HepG2 (cell line): ENCODE data around the gene IMPG2. TPM values are rescaled to one million over a fixed set of nuclear protein-coding genes. Genes with fewer than 3 reads are reported as not detected.

Experiments used
- ATAC-seq: fragments of 200-7000 bp; cut with Tn5 transposase; 3 replicates; pipeline ENCODE4 v1.9.1; 2020; ENCODE audit warnings: mild to moderate bottlenecking, moderate library complexity
- BruUV-seq: library from RNA; stranded (reverse); fragments of 400-500 nt; replicated peaks from 2 replicates; lab custom pipeline; 2021; lab: Mats Ljungman, UMichigan
- CTCF ChIA-PET: fragments of 300-600 bp; formaldehyde crosslinking; extraction: SDS; loops from one replicate; lab custom pipeline; 2021; ENCODE audit warnings: low total read pairs, inconsistent platforms, low intra/inter-chr PET ratio; lab: Yijun Ruan, JAX
- POLR2A ChIA-PET: fragments of 350-600 bp; sonication (Branson Sonifier 250); formaldehyde crosslinking; loops from one replicate; lab custom pipeline; 2020; ENCODE audit warnings: antibody characterized with exemption, inconsistent platforms; lab: Yijun Ruan, JAX
- DNase-seq: peaks from one replicate; pipeline ENCODE4 v3.0.0-alpha.2; 2015; ENCODE audit warnings: low spot score
- FAIRE-seq: peaks from 3 replicates; lab custom pipeline; 2011; peaks lifted over from hg19 to GRCh38; lab: Jason Lieb, UNC
- H2AFZ ChIP-seq: one replicate; pipeline ENCODE4 v1.6.1; 2011; ENCODE audit warnings: low read length, inconsistent platforms
- H3K27ac ChIP-seq: fragments of 300-600 bp; 3 replicates; pipeline ENCODE4 v1.8.0; 2011; ENCODE audit warnings: mixed run types, mild to moderate bottlenecking, mixed read lengths, low read length, inconsistent platforms; ENCODE audit not compliant: insufficient read depth; ENCODE audit errors: extremely low read length
- H3K27me3 ChIP-seq, 2 experiments: fragments of 200-600 bp in 1 of 2; 2 replicates in 1 of 2; 3 replicates in 1 of 2; pipeline versions ENCODE4 v1.6.0 to v1.8.0; 2011; ENCODE audit warnings: low read length in 2 of 2, mild to moderate bottlenecking in 2 of 2, moderate library complexity in 2 of 2, inconsistent platforms in 1 of 2; ENCODE audit not compliant: insufficient read depth in 2 of 2, control insufficient read depth in 1 of 2
- H3K36me3 ChIP-seq, 2 experiments: fragments of 200-600 bp in 1 of 2; replicated peaks in 1 of 2; 2 replicates in 1 of 2; 3 replicates in 1 of 2; pipeline versions ENCODE4 v1.5.1 to v1.8.0; 2011; ENCODE audit warnings: low read length in 2 of 2, inconsistent platforms in 1 of 2; ENCODE audit not compliant: insufficient read depth in 2 of 2, control insufficient read depth in 1 of 2
- H3K4me1 ChIP-seq: 2 replicates; pipeline ENCODE4 v1.5.1; 2012; ENCODE audit warnings: low read length, inconsistent platforms; ENCODE audit not compliant: insufficient read depth
- H3K4me2 ChIP-seq: 2 replicates; pipeline ENCODE4 v1.6.0; 2011; ENCODE audit warnings: low read depth, low read length, inconsistent platforms
- H3K4me3 ChIP-seq, 3 experiments: fragments of 200-600 bp in 1 of 3; sonication (generic), shearing (Covaris generic) in 1 of 3; replicated peaks in 1 of 3; 2 replicates each; pipeline ENCODE4 v1.5.1; 2011 to 2016; ENCODE audit warnings: low read length in 3 of 3, inconsistent platforms in 2 of 3, low read depth in 2 of 3, mild to moderate bottlenecking in 2 of 3, control low read depth in 1 of 3, mixed read lengths in 1 of 3; ENCODE audit not compliant: insufficient read depth in 1 of 3
- H3K79me2 ChIP-seq: one replicate; pipeline ENCODE4 v1.6.1; 2011; ENCODE audit warnings: low read length, inconsistent platforms; ENCODE audit not compliant: insufficient read depth
- H3K9ac ChIP-seq: 2 replicates; pipeline ENCODE4 v1.6.0; 2011; ENCODE audit warnings: mild to moderate bottlenecking, low read depth, low read length, inconsistent platforms; ENCODE audit not compliant: insufficient read depth
- H3K9me3 ChIP-seq: 2 replicates; pipeline ENCODE4 v1.5.1; 2012; ENCODE audit warnings: mild to moderate bottlenecking, low read length
- H4K20me1 ChIP-seq: 2 replicates; pipeline ENCODE4 v1.6.0; 2011; ENCODE audit warnings: inconsistent platforms, mild to moderate bottlenecking, low read length, moderate library complexity; ENCODE audit not compliant: insufficient read depth
- BCL6 ChIP-seq: IDR thresholded peaks from 2 replicates; pipeline ENCODE4 v1.6.1; 2016; ENCODE audit warnings: missing genetic modification reagents, missing compliant biosample characterization
- KLF13 ChIP-seq: sonication (generic); formaldehyde crosslinking; IDR thresholded peaks from 2 replicates; pipeline ENCODE4 v1.4.0; 2020; ENCODE audit warnings: mild to moderate bottlenecking, missing genetic modification reagents
- PAF1 ChIP-seq: IDR thresholded peaks from 2 replicates; pipeline ENCODE4 v1.6.1; 2016; ENCODE audit warnings: missing genetic modification reagents, missing compliant biosample characterization
- PAX8 ChIP-seq: sonication (generic); formaldehyde crosslinking; IDR thresholded peaks from 2 replicates; pipeline ENCODE4 v1.8.0; 2022; ENCODE audit warnings: mild to moderate bottlenecking, missing genetic modification reagents, borderline replicate concordance
- POGZ ChIP-seq: sonication (generic); formaldehyde crosslinking; IDR thresholded peaks from 2 replicates; pipeline ENCODE4 v1.4.0; 2020; ENCODE audit warnings: mild to moderate bottlenecking, missing genetic modification reagents
- SP2 ChIP-seq: sonication (generic); formaldehyde crosslinking; IDR thresholded peaks from 2 replicates; pipeline ENCODE4 v1.5.1; 2020; ENCODE audit warnings: mild to moderate bottlenecking, missing genetic modification reagents
- SRSF4 ChIP-seq: fragments of 200-400 bp; formaldehyde crosslinking; IDR thresholded peaks from one replicate; pipeline ENCODE4 v1.6.1; 2018; ENCODE audit warnings: mild to moderate bottlenecking, low read depth, low read length, moderate library complexity; ENCODE audit not compliant: poor library complexity, severe bottlenecking
- TAF15 ChIP-seq: fragments of 200-400 bp; formaldehyde crosslinking; IDR thresholded peaks from one replicate; pipeline ENCODE4 v1.6.1; 2018; ENCODE audit warnings: mild to moderate bottlenecking, low read depth, low read length; ENCODE audit not compliant: poor library complexity, severe bottlenecking
- TARDBP ChIP-seq: sonication (generic); formaldehyde crosslinking; IDR thresholded peaks from 2 replicates; pipeline ENCODE4 v1.8.0; 2022; ENCODE audit warnings: mild to moderate bottlenecking, missing genetic modification reagents
- ZFP36L2 ChIP-seq: sonication (generic); formaldehyde crosslinking; IDR thresholded peaks from 2 replicates; pipeline ENCODE4 v1.4.0; 2020; ENCODE audit warnings: missing genetic modification reagents
- ZNF782 ChIP-seq: sonication (generic); formaldehyde crosslinking; IDR thresholded peaks from 2 replicates; pipeline ENCODE4 v1.4.0; 2020; ENCODE audit warnings: missing genetic modification reagents, mild to moderate bottlenecking, borderline replicate concordance
- WGBS: methylation state at CpG from one replicate; pipeline ENCODE4 v1.1.6; 2017; ENCODE audit warnings: low lambda C conversion rate; 5-methylcytosine and 5-hydroxymethylcytosine counted together
- in situ Hi-C: cut with HindIII; loops from 2 replicates; pipeline ENCODE4 v1.10.0; 2017; ENCODE audit warnings: low pct_unique_long_range_greater_than_20kb; ENCODE audit not compliant: extremely low pct_ligation_motif_present
- intact Hi-C: fragments of 100-400 bp; cut with micrococcal nuclease; formaldehyde crosslinking; loops from one replicate; pipeline ENCODE4 v1.10.0; 2022; ENCODE audit not compliant: unreplicated experiment
- polyA plus RNA-seq, 8 experiments: library from polyadenylated mRNA; depleted of rRNA in 3 of 8; stranded (reverse) in 7 of 8; unstranded in 1 of 8; fragments of >200 nt; fragmentation: Illumina TruSeq in 4 of 8; extraction: Trizol in 4 of 8; gene quantifications; 2 replicates each; pipeline versions ENCODE4 v1.2.1 to v1.2.3, GENCODE V29; 2011 to 2016; ENCODE audit warnings: low read depth in 4 of 8, missing spikeins in 1 of 8, mixed read lengths in 1 of 8; ENCODE audit not compliant: insufficient read depth in 1 of 8
- total RNA-seq, 5 experiments: library from RNA; depleted of rRNA; stranded (reverse); fragments of >200 nt; fragmentation: Illumina TruSeq; extraction: Trizol; gene quantifications; 2 replicates each; pipeline ENCODE4 v1.2.3, GENCODE V29; 2016; ENCODE audit warnings: low read depth in 1 of 5
- TF ChIP-seq, protein P1 (sequence below): sonication (generic); formaldehyde crosslinking; IDR thresholded peaks from 2 replicates; pipeline ENCODE4 v1.5.1; 2020; ENCODE audit warnings: missing genetic modification reagents, mild to moderate bottlenecking, borderline replicate concordance
- TF ChIP-seq, protein P2 (sequence below): sonication (generic); formaldehyde crosslinking; IDR thresholded peaks from 2 replicates; pipeline ENCODE4 v1.5.1; 2020; ENCODE audit warnings: missing genetic modification reagents, mild to moderate bottlenecking, borderline replicate concordance

Gene IMPG2
- total and polyA plus RNA-seq, 2 of the 13 experiments (the other 11 are each of a cell fraction or from before 2014, with no cell fraction given) = 0.02 to 0.03 TPM

GRCh38 chr3:101256511-101256910 is 63.9 kb downstream of the IMPG2 start:
- Histone ChIP-seq H3K4me2 (no peak overlapping the region), H3K9ac (no peak overlapping the region), H3K27ac (no peak overlapping the region), H3K79me2 (no peaks in the 10 kb centered on the region), H4K20me1 (no peaks in the 10 kb centered on the region), H3K27me3 (no peaks in the 10 kb centered on the region; a peak in 1 of 5 replicates), H2AFZ (no peak overlapping the region), H3K4me3 (no peak overlapping the region), H3K36me3 (no peaks in the 10 kb centered on the region), H3K4me1 (no peaks in the 10 kb centered on the region), H3K9me3 (no peaks in the 10 kb centered on the region)
- POLR2A ChIA-PET = no interaction called here
- DNase-seq (no peak), FAIRE-seq (no peak), ATAC-seq (no peak)
- 22% methylated on average over 3 of the region's 3 CpGs for WGBS
- in situ Hi-C loops = no loop called here
- TF ChIP-seq SP2 (CRISPR knock-in tag) (no peak), PAX8 (CRISPR knock-in tag) (no peak), ZNF782 (no peak), TARDBP (CRISPR knock-in tag) (no peak), BCL6 (CRISPR knock-in tag) (no peak), ZFP36L2 (no peak), KLF13 (CRISPR knock-in tag) (no peak), PAF1 (no peak), SRSF4 (no peak), POGZ (CRISPR knock-in tag) (no peak), TAF15 (no peak)
- TF ChIP-seq, protein P1, sequence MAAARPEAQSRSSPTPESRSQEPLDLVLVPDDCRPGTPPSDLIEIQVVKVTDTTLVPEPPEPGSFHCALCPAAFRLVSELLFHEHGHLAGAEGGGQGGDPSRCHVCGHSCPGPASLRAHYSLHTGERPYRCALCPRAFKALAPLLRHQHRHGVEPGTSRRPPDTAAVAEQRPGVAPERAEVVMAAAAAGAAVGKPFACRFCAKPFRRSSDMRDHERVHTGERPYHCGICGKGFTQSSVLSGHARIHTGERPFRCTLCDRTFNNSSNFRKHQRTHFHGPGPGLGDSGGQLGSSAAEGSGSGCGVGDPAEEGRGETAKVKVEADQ (CRISPR knock-in tag) = no peak
- TF ChIP-seq, protein P2, sequence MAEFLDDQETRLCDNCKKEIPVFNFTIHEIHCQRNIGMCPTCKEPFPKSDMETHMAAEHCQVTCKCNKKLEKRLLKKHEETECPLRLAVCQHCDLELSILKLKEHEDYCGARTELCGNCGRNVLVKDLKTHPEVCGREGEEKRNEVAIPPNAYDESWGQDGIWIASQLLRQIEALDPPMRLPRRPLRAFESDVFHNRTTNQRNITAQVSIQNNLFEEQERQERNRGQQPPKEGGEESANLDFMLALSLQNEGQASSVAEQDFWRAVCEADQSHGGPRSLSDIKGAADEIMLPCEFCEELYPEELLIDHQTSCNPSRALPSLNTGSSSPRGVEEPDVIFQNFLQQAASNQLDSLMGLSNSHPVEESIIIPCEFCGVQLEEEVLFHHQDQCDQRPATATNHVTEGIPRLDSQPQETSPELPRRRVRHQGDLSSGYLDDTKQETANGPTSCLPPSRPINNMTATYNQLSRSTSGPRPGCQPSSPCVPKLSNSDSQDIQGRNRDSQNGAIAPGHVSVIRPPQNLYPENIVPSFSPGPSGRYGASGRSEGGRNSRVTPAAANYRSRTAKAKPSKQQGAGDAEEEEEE (CRISPR knock-in tag) = no peak
- CTCF ChIA-PET = no interaction called here
- intact Hi-C loops = no loop called here
- no TSS peak for BruUV-seq
